Measurements from ENCODE around the gene RNU1-1. TPM values are rescaled to one million over a fixed set of nuclear protein-coding genes. Genes with fewer than 3 reads are reported as not detected.
"Not testable (repeated sequence)": the region's sequence is repeated elsewhere in the genome, so short reads cannot be mapped to it uniquely, and the experiment has no call there.

Gene RNU1-1
- polyA plus RNA-seq, 1 donor from 2014 or later: not detected

- H3K4me2 ChIP-seq (ENCODE audit: low read length); H3K9me3 ChIP-seq (ENCODE audit: low read length); H3K27ac ChIP-seq (ENCODE audit: low read length); H3K9me2 ChIP-seq (ENCODE audit: insufficient read depth, low read length); H2AFZ ChIP-seq (ENCODE audit: low read depth, low read length); H3F3A ChIP-seq (ENCODE audit: insufficient read depth, low read length, poor library complexity, severe bottlenecking); H3K27me3 ChIP-seq (ENCODE audit: insufficient read depth, low read depth, low read length); H3K4me3 ChIP-seq (ENCODE audit: low read length); H3K36me3 ChIP-seq (ENCODE audit: insufficient read depth, low read length); H3K9ac ChIP-seq (ENCODE audit: low read length); H3K79me2 ChIP-seq (replicated peaks; ENCODE audit: insufficient read depth, low read length); H4K20me1 ChIP-seq (ENCODE audit: insufficient read depth): not testable (repeated sequence)
These were observed 30.9 kb downstream of the RNU1-1 start for GRCh38 chr1:16483146-16483545.

GRCh38 chr1:16478091-16478490, 36.0 kb downstream of the RNU1-1 start:
- Histone ChIP-seq H3K27ac (ENCODE audit: low read length) (no peak overlapping the region), H3K9ac (ENCODE audit: low read length) (no peak overlapping the region), H3K4me2 (ENCODE audit: low read length) (no peak overlapping the region), H3K36me3 (ENCODE audit: insufficient read depth, low read length) (no peaks in the 10 kb centered on the region), H4K20me1 (ENCODE audit: insufficient read depth) (no peaks in the 10 kb centered on the region), H3K4me3 (ENCODE audit: low read length) (no peak overlapping the region), H3F3A (ENCODE audit: insufficient read depth, low read length, poor library complexity, severe bottlenecking) (no peaks in the 10 kb centered on the region), H3K9me2 (ENCODE audit: insufficient read depth, low read length) (no peaks in the 10 kb centered on the region), H3K27me3 (ENCODE audit: insufficient read depth, low read depth, low read length) (no peaks in the 10 kb centered on the region), H3K9me3 (ENCODE audit: low read length) (no peaks in the 10 kb centered on the region), H2AFZ (ENCODE audit: low read depth, low read length) (no peak overlapping the region), H3K79me2 (replicated peaks; ENCODE audit: insufficient read depth, low read length) (no peaks in the 10 kb centered on the region)
- TF ChIP-seq SMC3 (conservative IDR thresholded peaks at IDR 0.05; ENCODE audit: poor library complexity): no peak

GRCh38 chr1:16475771-16476770, 38.0 kb downstream of the RNU1-1 start:
- not testable (repeated sequence) for H3K36me3 ChIP-seq (ENCODE audit: insufficient read depth, low read length); H3K9me2 ChIP-seq (ENCODE audit: insufficient read depth, low read length); H3K27me3 ChIP-seq (ENCODE audit: insufficient read depth, low read depth, low read length); H2AFZ ChIP-seq (ENCODE audit: low read depth, low read length); H3K4me3 ChIP-seq (ENCODE audit: low read length); H4K20me1 ChIP-seq (ENCODE audit: insufficient read depth); H3K9me3 ChIP-seq (ENCODE audit: low read length); H3K27ac ChIP-seq (ENCODE audit: low read length); H3F3A ChIP-seq (ENCODE audit: insufficient read depth, low read length, poor library complexity, severe bottlenecking); H3K9ac ChIP-seq (ENCODE audit: low read length); H3K79me2 ChIP-seq (replicated peaks; ENCODE audit: insufficient read depth, low read length); H3K4me2 ChIP-seq (ENCODE audit: low read length)

- H3K9ac ChIP-seq (ENCODE audit: low read length); H4K20me1 ChIP-seq (ENCODE audit: insufficient read depth); H3K9me3 ChIP-seq (ENCODE audit: low read length); H3K36me3 ChIP-seq (ENCODE audit: insufficient read depth, low read length); H3K27me3 ChIP-seq (ENCODE audit: insufficient read depth, low read depth, low read length); H3K27ac ChIP-seq (ENCODE audit: low read length); H3K9me2 ChIP-seq (ENCODE audit: insufficient read depth, low read length); H3K4me3 ChIP-seq (ENCODE audit: low read length); H2AFZ ChIP-seq (ENCODE audit: low read depth, low read length); H3K4me2 ChIP-seq (ENCODE audit: low read length); H3F3A ChIP-seq (ENCODE audit: insufficient read depth, low read length, poor library complexity, severe bottlenecking); H3K79me2 ChIP-seq (replicated peaks; ENCODE audit: insufficient read depth, low read length): not testable (repeated sequence)
These were observed 39.2 kb downstream of the RNU1-1 start for GRCh38 chr1:16474891-16475290.

GRCh38 chr1:16474166-16474800, 39.8 kb downstream of the RNU1-1 start:
- Histone ChIP-seq H3K36me3 (ENCODE audit: insufficient read depth, low read length) (peaks cover 4% of the 10 kb centered on the region), H4K20me1 (ENCODE audit: insufficient read depth) (no peaks in the 10 kb centered on the region), H2AFZ (ENCODE audit: low read depth, low read length) (no peak overlapping the region), H3K9me2 (ENCODE audit: insufficient read depth, low read length) (no peaks in the 10 kb centered on the region), H3F3A (ENCODE audit: insufficient read depth, low read length, poor library complexity, severe bottlenecking) (no peaks in the 10 kb centered on the region), H3K9ac (ENCODE audit: low read length) (no peak overlapping the region), H3K4me2 (ENCODE audit: low read length) (no peak overlapping the region), H3K79me2 (replicated peaks; ENCODE audit: insufficient read depth, low read length) (no peaks in the 10 kb centered on the region), H3K27me3 (ENCODE audit: insufficient read depth, low read depth, low read length) (no peaks in the 10 kb centered on the region), H3K4me3 (ENCODE audit: low read length) (no peak overlapping the region), H3K9me3 (ENCODE audit: low read length) (no peaks in the 10 kb centered on the region), H3K27ac (ENCODE audit: low read length) (no peak overlapping the region)
- TF ChIP-seq MXI1 (conservative IDR thresholded peaks at IDR 0.05; ENCODE audit: poor library complexity, severe bottlenecking) (no peak), EZH2 (IDR thresholded peaks at IDR 0.05; ENCODE audit: borderline replicate concordance, insufficient read depth, low read length, poor library complexity, severe bottlenecking) (no peak), REST (IDR thresholded peaks at IDR 0.05; ENCODE audit: borderline replicate concordance) (no peak), TAF1 (IDR thresholded peaks at IDR 0.05; ENCODE audit: low read depth) (no peak), POLR2AphosphoS5 (IDR thresholded peaks at IDR 0.05) (no peak), SMC3 (conservative IDR thresholded peaks at IDR 0.05; ENCODE audit: poor library complexity) (no peak), CTCF (IDR thresholded peaks at IDR 0.05; ENCODE audit: poor library complexity, severe bottlenecking) (no peak)

All from neural cell (in vitro differentiated cells).